Endothelial cell of umbilical vein (primary cell): Measurements from ENCODE around the gene NGF.

Experiments used
- CTCF ChIP-seq, 2 donors: IDR thresholded peaks; 1 replicate in 1 of 2; 2 replicates in 1 of 2; pipeline ENCODE4 v1.5.1; 2011; ENCODE audit warnings: low read length in 2 of 2, mild to moderate bottlenecking in 2 of 2, moderate library complexity in 2 of 2, control low read depth in 1 of 2, inconsistent platforms in 1 of 2, low read depth in 1 of 2; ENCODE audit not compliant: insufficient read depth in 1 of 2; ENCODE audit errors: extremely low read depth in 1 of 2
- POLR2A ChIP-seq: IDR thresholded peaks from 2 replicates; pipeline ENCODE4 v1.6.1; 2012; ENCODE audit warnings: low read depth, mild to moderate bottlenecking, control low read depth, low read length

GRCh38 chr1:115278211-115278610 lies 59.8 kb downstream of the NGF start:
- TF ChIP-seq CTCF (IDR thresholded peaks at IDR 0.05; ENCODE audit: extremely low read depth in 1 of 2, insufficient read depth in 1 of 2, low read depth in 1 of 2, low read length in 2 of 2) (no peak), POLR2A (no peak)
